HL-60 (cell line): Measurements from ENCODE around the gene KCNK7.

Source experiments
- DNase-seq, 2 experiments: peaks; one replicate each; pipeline ENCODE4 v3.0.0-alpha.2; 2010 to 2020; ENCODE audit warnings: low read depth in 1 of 2, low spot score in 1 of 2
- H3K27ac ChIP-seq: fragments of 250-450 bp; sonication (Bioruptor Pico); replicated peaks from 2 replicates; pipeline ENCODE4 v1.5.1; 2020; ENCODE audit warnings: mild to moderate bottlenecking, moderate library complexity
- H3K27me3 ChIP-seq: fragments of 250-450 bp; sonication (Bioruptor Pico); 2 replicates; pipeline ENCODE4 v1.5.1; 2021; ENCODE audit warnings: mild to moderate bottlenecking, moderate library complexity; ENCODE audit not compliant: insufficient read depth, poor library complexity, severe bottlenecking
- H3K4me3 ChIP-seq: replicated peaks from 2 replicates; pipeline ENCODE4 v1.5.1; 2011; ENCODE audit warnings: mild to moderate bottlenecking, control low read depth, low read length; ENCODE audit not compliant: insufficient read depth
- CTCF ChIP-seq: IDR thresholded peaks from one replicate; pipeline ENCODE4 v1.5.1; 2011; ENCODE audit warnings: low read length, control low read depth, inconsistent platforms; ENCODE audit not compliant: insufficient read depth
- GABPA ChIP-seq: IDR thresholded peaks from 2 replicates; pipeline ENCODE4 v1.6.1; 2012; ENCODE audit warnings: low read depth
- POLR2AphosphoS5 ChIP-seq: IDR thresholded peaks from 2 replicates; pipeline ENCODE4 v1.6.1; 2012; ENCODE audit warnings: low read depth
- REST ChIP-seq: IDR thresholded peaks from 2 replicates; pipeline ENCODE4 v1.6.1; 2012; ENCODE audit warnings: low read depth; ENCODE audit not compliant: insufficient replicate concordance
- SPI1 ChIP-seq: IDR thresholded peaks from 2 replicates; pipeline ENCODE4 v1.6.1; 2012; ENCODE audit warnings: low read depth, mild to moderate bottlenecking, borderline replicate concordance

KCNK7 gene

GRCh38 chr11:65612691-65613090 is 17.1 kb upstream of the KCNK7 start:
- peak overlapping the region; percentile 88 for H3K4me3 ChIP-seq

GRCh38 chr11:65611758-65612603 is 16.4 kb upstream of the KCNK7 start:
- Histone ChIP-seq H3K4me3 (peak overlapping the region; percentile 88), H3K27me3 (no peaks in the 10 kb centered on the region), H3K27ac (peak overlapping the region; percentile 58)
- TF ChIP-seq REST (no peak), GABPA (no peak), SPI1 (no peak), POLR2AphosphoS5 (no peak), CTCF (no peak)
- no peak for DNase-seq

More at GRCh38 chr11:65612691-65613090, 17.1 kb upstream of the KCNK7 start:
- no peak for DNase-seq
- Histone ChIP-seq H3K27me3 (no peaks in the 10 kb centered on the region), H3K27ac (no peak overlapping the region)
- TF ChIP-seq POLR2AphosphoS5 (no peak), SPI1 (no peak), REST (no peak), CTCF (no peak), GABPA (no peak)

GRCh38 chr11:65611028-65611757 is 15.6 kb upstream of the KCNK7 start:
- peak overlapping the region; percentile 58 for H3K27ac ChIP-seq
- TF ChIP-seq POLR2AphosphoS5 = no peak; the same call in 1 of the 2 replicates
- TF ChIP-seq SPI1 = peak; percentile 95

GRCh38 chr11:65610404-65610803 is 14.8 kb upstream of the KCNK7 start:
- H3K4me3 ChIP-seq = peak overlapping the region; percentile 88
- peak overlapping the region; percentile 58 for H3K27ac ChIP-seq

More at GRCh38 chr11:65611028-65611757, 15.6 kb upstream of the KCNK7 start:
- Histone ChIP-seq H3K27me3 (no peaks in the 10 kb centered on the region), H3K4me3 (peak overlapping the region; percentile 88)
- peak; percentile 56 to 85 for DNase-seq

More at GRCh38 chr11:65610404-65610803, 14.8 kb upstream of the KCNK7 start:
- H3K27me3 ChIP-seq = no peaks in the 10 kb centered on the region
- DNase-seq = no peak
- TF ChIP-seq SPI1 (no peak), POLR2AphosphoS5 (no peak), GABPA (no peak), CTCF (no peak), REST (no peak)
